Liver (tissue), 3 donors: ENCODE measurements around the gene EIF2AK2.

Experiments used
- CTCF ChIP-seq: fragments of 150-350 bp; IDR thresholded peaks from 2 replicates; pipeline ENCODE4 v1.5.1; 2017; ENCODE audit warnings: improper control_type of control experiment, low read depth, low read length; ENCODE audit not compliant: missing input control
- EGR1 ChIP-seq, 2 donors: IDR thresholded peaks; 2 replicates each; pipeline ENCODE4 v1.6.1; 2016 to 2018; ENCODE audit warnings: antibody characterized with exemption in 2 of 2, low read depth in 2 of 2
- FOXA2 ChIP-seq: IDR thresholded peaks from 2 replicates; pipeline ENCODE4 v1.6.1; 2016; ENCODE audit warnings: antibody characterized with exemption
- GABPA ChIP-seq, 2 donors: IDR thresholded peaks in 1 of 2; conservative IDR thresholded peaks in 1 of 2; 2 replicates each; pipeline ENCODE4 v1.6.1; 2016; ENCODE audit warnings: antibody characterized with exemption in 2 of 2, mild to moderate bottlenecking in 1 of 2, moderate library complexity in 1 of 2
- HNF4G ChIP-seq: IDR thresholded peaks from 2 replicates; pipeline ENCODE4 v1.6.1; 2016; ENCODE audit warnings: antibody characterized with exemption
- MAX ChIP-seq: IDR thresholded peaks from 2 replicates; pipeline ENCODE4 v1.6.1; 2016; ENCODE audit warnings: antibody characterized with exemption
- RAD21 ChIP-seq, 2 donors: IDR thresholded peaks; 2 replicates each; pipeline ENCODE4 v1.6.1; 2016; ENCODE audit warnings: antibody characterized with exemption in 2 of 2, mild to moderate bottlenecking in 2 of 2
- SP1 ChIP-seq: IDR thresholded peaks from 2 replicates; pipeline ENCODE4 v1.6.1; 2018; ENCODE audit warnings: antibody characterized with exemption, mild to moderate bottlenecking
- TAF1 ChIP-seq: conservative IDR thresholded peaks from 2 replicates; pipeline ENCODE4 v1.6.1; 2016; ENCODE audit warnings: antibody characterized with exemption, mild to moderate bottlenecking
- YY1 ChIP-seq: IDR thresholded peaks from 2 replicates; pipeline ENCODE4 v1.6.1; 2016; ENCODE audit warnings: antibody characterized with exemption, mild to moderate bottlenecking
- TF ChIP-seq, protein P1 (sequence below): IDR thresholded peaks from 2 replicates; pipeline ENCODE4 v1.6.1; 2016; ENCODE audit warnings: antibody characterized with exemption
- TF ChIP-seq, protein P2 (sequence below): IDR thresholded peaks from 2 replicates; pipeline ENCODE4 v1.6.1; 2016; ENCODE audit warnings: antibody characterized with exemption
- donor health status: healthy.
- donor health status: healthy.

DNA sequence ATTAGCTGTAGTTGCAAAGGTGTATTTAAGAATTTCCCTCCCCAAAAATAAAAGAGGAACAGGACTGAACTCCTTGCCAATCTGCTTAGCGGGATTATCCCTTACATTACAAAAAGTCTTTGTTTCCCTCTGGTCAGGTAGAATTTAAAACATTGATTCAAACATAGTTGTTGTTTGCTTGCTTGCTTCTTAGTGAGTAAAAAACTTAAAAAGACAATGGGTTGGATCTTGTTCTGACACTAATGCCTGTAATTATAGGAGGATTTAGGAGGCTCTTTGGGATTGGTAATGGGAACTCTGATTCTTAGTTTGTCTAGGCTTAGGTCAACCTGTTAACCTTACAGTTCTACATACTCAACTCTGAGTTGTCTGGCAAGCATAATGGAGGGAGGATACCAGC, 35.8 kb upstream of the EIF2AK2 start:
- TF ChIP-seq RAD21 (IDR thresholded peaks at IDR 0.05) (no peak), CTCF (no peak), EGR1 (IDR thresholded peaks at IDR 0.05; ENCODE audit: low read depth in 2 of 2) (no peak), YY1 (no peak), SP1 (no peak), HNF4G (no peak), GABPA (IDR thresholded peaks at IDR 0.05 in 1 of 2, conservative IDR thresholded peaks at IDR 0.05 in 1 of 2) (no peak), FOXA2 (no peak), TAF1 (no peak), MAX (no peak)
- TF ChIP-seq, protein P1, sequence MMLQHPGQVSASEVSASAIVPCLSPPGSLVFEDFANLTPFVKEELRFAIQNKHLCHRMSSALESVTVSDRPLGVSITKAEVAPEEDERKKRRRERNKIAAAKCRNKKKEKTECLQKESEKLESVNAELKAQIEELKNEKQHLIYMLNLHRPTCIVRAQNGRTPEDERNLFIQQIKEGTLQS = no peak
- TF ChIP-seq, protein P2, sequence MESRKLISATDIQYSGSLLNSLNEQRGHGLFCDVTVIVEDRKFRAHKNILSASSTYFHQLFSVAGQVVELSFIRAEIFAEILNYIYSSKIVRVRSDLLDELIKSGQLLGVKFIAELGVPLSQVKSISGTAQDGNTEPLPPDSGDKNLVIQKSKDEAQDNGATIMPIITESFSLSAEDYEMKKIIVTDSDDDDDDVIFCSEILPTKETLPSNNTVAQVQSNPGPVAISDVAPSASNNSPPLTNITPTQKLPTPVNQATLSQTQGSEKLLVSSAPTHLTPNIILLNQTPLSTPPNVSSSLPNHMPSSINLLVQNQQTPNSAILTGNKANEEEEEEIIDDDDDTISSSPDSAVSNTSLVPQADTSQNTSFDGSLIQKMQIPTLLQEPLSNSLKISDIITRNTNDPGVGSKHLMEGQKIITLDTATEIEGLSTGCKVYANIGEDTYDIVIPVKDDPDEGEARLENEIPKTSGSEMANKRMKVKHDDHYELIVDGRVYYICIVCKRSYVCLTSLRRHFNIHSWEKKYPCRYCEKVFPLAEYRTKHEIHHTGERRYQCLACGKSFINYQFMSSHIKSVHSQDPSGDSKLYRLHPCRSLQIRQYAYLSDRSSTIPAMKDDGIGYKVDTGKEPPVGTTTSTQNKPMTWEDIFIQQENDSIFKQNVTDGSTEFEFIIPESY = no peak
